M059J (cell line): ENCODE measurements around the gene RGS10. TPM values are rescaled to one million over a fixed set of nuclear protein-coding genes. Genes with fewer than 3 reads are reported as not detected.
"Not testable (repeated sequence)": the region's sequence is repeated elsewhere in the genome, so short reads cannot be mapped to it uniquely, and the experiment has no call there.

Experiments used
- DNase-seq: peaks from one replicate; pipeline ENCODE4 v3.0.0-alpha.2; 2012; ENCODE audit warnings: low read depth
- total RNA-seq: library from RNA; depleted of rRNA; stranded (reverse); fragments of >200 nt; shearing (Covaris generic); gene quantifications from 2 replicates; pipeline ENCODE4 v1.2.3, GENCODE V29; 2014

The RGS10 gene
- total RNA-seq, 1 experiment from 2014 or later: 18.6 TPM

GRCh38 chr10:119538632-119539358 is 3.7 kb downstream of the RGS10 start:
- no peak for DNase-seq

- DNase-seq: no peak
Measured at GRCh38 chr10:119537953-119538630, 4.4 kb downstream of the RGS10 start.

GRCh38 chr10:119536508-119537025 is 6.0 kb downstream of the RGS10 start:
- DNase-seq: no peak

- DNase-seq: no peak
Measured at GRCh38 chr10:119535837-119536507, 6.5 kb downstream of the RGS10 start.

GRCh38 chr10:119535305-119535704 is 7.2 kb downstream of the RGS10 start:
- DNase-seq: no peak

GRCh38 chr10:119533473-119533872 is 9.0 kb downstream of the RGS10 start:
- DNase-seq: no peak

GRCh38 chr10:119532791-119533190 is 9.7 kb downstream of the RGS10 start:
- DNase-seq: not testable (repeated sequence)

- not testable (repeated sequence) for DNase-seq
Measured at GRCh38 chr10:119532251-119532650, 10.3 kb downstream of the RGS10 start.

- no peak for DNase-seq
Measured at GRCh38 chr10:119531067-119531466, 11.5 kb downstream of the RGS10 start.

GRCh38 chr10:119528663-119529237 is 13.8 kb downstream of the RGS10 start:
- peak; percentile 77 for DNase-seq

GRCh38 chr10:119526621-119527592 is 15.6 kb downstream of the RGS10 start:
- no peak for DNase-seq

GRCh38 chr10:119526149-119526548 is 16.4 kb downstream of the RGS10 start:
- no peak for DNase-seq

GRCh38 chr10:119525116-119525515 is 17.4 kb downstream of the RGS10 start:
- no peak for DNase-seq

- no peak for DNase-seq
Measured at GRCh38 chr10:119524720-119525070, 17.8 kb downstream of the RGS10 start.

- no peak for DNase-seq
Measured at GRCh38 chr10:119523895-119524719, 18.4 kb downstream of the RGS10 start.

- DNase-seq: peak; percentile 86
Measured at GRCh38 chr10:119522747-119523426, 19.6 kb downstream of the RGS10 start.

- peak; percentile 89 for DNase-seq
Measured at GRCh38 chr10:119521443-119522204, 20.9 kb downstream of the RGS10 start.

- DNase-seq: no peak
Measured at GRCh38 chr10:119520283-119520682, 22.2 kb downstream of the RGS10 start.

- no peak for DNase-seq
Measured at GRCh38 chr10:119518936-119519335, 23.6 kb downstream of the RGS10 start.
